Stimulated activated CD8-positive, alpha-beta memory T cell treated with anti-CD3 and anti-CD28 coated beads, Interleukin-15, amount 100 ng/mL, for 1 hour (primary cell): ENCODE measurements around the gene TIMMDC1.
"Not testable (repeated sequence)": the region's sequence is repeated elsewhere in the genome, so short reads cannot be mapped to it uniquely, and the experiment has no call there.

ENCODE experiments used
- DNase-seq: peaks from one replicate; pipeline ENCODE4 v3.0.0-alpha.2; 2020; ENCODE audit warnings: low read depth

Gene TIMMDC1

DNA sequence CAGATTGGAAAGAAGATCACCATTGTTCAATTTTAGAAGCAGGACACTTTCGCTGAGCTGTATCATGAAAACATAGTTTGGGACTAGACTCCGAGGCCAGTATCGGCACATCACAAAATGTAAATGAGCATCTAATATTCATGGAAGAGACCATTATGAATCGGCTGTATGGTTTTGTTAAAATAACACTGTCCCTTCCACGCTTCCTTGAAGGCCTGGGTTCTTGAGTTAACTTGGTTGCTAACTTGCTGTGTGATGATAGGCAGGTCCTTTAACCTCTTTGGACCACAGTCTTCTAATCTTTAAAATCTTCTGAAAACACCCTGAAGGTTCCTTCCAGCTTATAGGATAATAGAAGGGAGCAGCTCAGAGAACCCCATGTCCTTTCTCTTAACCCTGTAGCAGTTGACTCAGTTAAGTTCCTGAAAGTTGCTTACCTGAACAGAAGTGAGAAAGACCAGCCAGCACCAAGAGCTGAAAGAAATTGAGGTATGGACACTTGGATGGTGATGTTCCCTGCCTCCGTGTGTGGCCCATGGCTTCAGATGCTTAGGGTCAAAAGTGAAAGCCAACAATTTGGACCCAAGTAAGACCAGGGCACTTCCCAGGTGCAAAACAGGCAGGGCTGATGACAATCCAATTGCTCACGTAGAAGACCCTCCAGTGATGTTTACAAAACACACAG, 59.0 kb downstream of the TIMMDC1 start:
- DNase-seq = no peak

DNA sequence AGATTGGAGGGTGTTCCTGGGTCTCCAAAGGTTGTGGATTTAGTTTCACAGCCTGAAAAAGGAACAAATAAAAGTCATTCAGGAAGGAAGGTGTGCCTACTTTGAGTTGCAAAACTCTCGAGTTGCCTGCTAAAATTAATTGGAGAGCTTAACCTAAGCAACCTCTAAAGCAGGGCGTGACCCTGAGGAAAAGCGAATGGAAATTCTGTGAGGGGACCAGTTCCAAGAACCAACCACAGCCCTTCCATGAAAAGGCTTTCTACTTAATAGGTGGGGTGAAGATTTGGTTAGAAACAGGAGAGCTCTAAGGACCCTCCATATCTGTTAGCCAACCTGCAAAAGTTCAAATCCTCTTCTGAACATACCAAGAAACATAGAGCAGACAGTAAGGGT, 59.5 kb downstream of the TIMMDC1 start:
- no peak for DNase-seq

DNA sequence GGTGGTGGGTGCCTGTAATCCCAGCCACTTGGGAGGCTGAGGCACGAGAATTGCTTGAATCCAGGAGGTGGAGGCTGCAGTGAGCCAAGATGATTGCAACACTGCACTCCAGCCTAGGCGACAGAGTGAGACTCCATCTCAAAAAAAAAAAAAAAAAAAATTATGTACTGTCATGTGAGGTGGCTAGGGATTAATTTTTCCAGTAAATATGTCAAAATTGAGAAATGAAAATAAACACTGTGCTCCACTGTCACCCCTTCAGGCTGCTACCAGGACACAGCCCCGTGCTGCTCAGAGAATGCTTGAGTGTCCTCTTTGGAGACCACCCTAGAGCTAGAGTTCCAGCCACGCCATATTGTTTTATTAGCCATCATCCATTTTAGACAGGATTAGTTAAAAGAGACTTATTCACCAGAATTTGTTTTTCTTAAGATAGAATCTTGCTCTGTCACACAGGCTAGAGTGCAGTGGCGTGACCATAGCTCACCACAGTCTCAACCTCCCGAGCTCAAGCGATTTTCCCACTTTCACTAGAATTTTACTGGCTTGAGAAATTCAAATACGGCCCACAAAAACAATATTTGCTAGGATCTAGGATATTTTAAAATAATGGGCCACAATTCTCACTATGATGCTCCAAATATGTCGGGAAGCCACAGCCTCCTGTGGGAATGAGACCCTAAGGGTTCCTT, 60.4 kb downstream of the TIMMDC1 start:
- no peak for DNase-seq

DNA sequence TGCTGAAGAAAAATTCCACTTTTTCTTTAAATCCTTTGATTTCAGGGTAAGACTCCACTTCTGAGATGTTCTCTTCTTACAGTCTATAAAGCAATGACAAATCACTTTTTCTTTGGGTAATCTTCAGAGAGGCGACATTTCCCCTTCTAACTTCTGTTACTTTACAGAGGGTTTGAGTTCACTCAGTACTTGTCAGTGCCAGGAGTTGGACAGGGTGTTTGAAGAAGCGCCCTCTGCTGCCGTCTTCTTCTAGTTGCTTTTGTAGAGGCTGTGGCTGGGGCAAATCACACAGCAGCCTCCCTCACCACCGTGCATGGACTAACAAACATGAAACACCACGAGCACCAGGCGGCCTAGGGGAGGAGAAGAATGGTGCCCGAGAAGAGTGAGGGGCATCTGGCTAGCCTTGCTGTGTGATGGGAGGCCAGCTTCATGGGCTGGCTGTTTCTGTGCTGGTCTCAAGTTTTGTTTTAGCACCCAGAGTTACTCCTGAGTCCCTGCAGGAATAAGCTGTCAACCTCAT, 61.2 kb downstream of the TIMMDC1 start, which contains the start of gene CD80:
TSS of gene CD80 (minus strand) at position 174 of the 523 bp plus-strand sequence. CDS start 1,886 bp downstream, outside the sequence.
- DNase-seq = no peak

DNA sequence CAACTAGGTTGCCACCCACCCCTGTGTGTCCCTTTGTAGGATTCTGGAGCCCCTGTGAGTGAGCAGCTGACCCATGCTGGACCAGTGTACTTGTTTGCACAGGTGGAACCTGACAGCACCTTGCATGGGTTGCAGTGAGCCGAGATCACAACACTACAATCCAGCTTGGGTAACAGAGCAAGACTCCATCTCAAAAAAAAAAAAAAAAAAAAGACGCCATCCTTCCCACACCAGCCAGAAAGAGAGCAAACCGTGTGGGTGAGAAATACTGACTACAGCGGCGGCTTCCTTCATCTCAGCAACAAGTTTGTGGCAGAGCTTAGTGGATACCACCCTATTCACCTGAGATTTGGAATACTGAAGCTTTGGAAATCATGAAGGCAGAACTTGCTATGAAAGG, 61.8 kb downstream of the TIMMDC1 start:
- DNase-seq = no peak

DNA sequence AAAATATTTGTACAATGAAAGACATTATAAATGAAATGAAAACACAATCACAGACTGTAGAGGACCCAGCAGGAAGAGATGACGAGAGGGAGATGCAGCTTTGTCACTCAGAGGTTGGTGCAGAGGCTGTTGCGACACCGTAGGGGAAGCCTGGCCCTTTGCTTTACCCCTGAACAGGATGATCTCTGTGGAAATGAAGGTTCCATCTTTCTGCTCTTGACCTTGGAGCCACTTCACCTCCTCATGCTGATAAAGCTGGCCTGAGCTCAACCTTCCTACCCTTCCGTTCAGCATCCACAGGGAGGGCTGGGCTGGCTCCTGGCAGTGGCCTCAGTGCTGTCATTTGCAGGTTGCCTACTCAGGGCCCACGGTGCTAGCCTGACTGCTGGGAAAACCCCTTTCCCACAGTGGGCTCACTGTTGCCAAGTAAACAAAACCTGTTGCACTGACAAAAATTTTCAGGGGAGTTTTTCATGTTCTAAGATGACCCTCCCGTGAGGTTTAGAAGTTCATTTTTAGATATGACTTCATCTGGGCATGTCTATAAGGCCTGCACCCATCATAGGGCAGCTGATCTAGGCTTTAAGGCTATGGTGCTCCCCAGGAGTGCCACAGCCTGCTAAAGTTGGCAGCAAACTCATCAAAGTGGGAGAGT, 64.1 kb downstream of the TIMMDC1 start:
- DNase-seq = no peak

DNA sequence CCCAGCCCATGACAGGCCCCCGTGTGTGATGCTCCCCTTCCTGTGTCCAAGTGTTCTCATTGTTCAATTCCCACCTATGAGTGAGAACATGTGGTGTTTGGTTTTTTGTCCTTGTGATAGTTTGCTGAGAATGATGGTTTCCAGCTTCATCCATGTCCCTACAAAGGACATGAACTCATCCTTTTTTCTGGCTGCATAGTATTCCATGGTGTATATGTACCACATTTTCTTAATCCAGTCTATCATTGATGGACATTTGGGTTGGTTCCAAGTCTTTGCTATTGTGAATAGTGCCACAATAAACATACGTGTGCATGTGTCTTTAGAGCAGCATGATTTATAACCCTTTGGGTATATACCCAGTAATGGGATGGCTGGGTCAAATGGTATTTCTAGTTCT, 65.0 kb downstream of the TIMMDC1 start:
- not testable (repeated sequence) for DNase-seq

DNA sequence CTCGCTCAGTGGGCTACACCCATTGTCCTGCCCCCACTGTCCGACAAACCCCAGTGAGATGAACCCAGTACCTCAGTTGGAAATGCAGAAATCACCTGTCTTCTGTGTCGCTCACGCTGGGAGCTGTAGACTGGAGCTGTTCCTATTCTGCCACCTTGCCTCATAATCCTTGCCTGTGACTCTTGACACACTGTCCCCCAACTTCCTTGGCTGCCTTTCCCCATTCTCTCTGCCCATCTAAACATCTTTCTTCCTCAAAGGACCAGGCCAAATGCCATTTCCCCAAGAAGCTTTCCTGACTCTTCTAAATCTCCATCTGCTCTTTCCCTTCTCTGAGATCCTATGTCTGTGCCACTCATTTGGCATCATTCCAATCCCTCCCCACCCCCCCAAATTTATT, 70.8 kb downstream of the TIMMDC1 start:
- no peak for DNase-seq

DNA sequence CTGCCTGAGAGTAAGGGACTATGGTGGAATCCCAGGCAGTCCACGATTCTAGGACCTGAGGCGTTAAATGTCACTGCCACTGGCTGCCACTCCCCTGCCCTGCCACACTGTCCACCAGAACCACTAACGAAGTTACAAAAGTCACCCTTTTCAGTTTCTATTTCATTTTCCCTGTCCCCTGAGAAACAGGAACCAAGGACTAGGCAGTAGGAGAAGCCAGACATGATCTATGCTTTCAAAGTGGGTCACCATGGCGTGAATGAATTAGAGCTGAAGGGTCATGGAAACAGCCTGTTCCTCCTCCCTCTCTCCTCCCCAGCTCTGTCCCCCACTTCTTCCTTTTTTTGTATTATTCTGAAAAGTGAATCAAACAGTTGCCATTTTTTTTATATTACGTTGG, 71.9 kb downstream of the TIMMDC1 start:
- no peak for DNase-seq

DNA sequence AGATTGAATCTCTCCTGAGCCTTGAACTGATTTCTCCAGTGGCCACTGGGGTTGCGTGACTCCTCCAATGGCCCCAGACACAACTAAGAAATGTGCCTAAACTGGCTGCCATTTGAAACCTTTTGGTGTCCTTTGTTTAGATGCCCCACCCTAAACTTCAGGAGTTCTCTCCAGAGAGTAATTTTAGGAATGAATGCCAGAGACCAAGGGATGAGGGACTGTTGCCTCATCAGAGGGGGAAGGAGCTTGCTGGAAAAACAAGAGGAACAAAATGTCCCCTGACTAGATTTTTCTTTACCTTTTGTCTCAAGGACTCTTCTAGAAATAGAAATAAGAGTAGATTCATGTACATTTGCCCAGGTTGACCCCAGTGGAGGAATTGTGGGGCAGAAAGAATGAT, 72.9 kb downstream of the TIMMDC1 start:
- no peak for DNase-seq

DNA sequence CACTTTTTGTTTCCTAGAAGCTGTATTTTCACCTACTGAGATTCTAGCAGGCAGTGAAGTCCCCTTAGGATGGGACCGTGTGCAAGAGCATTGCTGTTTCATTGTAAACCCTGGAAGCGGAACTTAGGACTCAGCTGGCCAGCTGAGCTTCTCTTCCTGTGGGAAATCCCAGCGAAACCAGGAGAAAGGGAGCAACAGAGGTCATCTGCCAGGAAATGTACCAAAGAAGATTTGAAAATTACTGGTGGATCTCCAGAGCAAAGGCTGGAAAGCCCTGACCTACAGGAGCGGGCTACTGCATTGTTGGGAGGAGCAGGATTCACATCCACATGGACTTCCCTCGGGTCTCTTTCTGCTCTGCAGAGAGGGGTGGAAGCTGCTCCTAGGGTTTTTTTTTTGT, 73.3 kb downstream of the TIMMDC1 start:
- DNase-seq = no peak
